DMS114 treated with DMSO at 0.1 percent for 48 hours (cell line): ENCODE data around the gene NELFCD.
A peak's percentile ranks its signal among the peaks of the same experiment; 100 is the strongest.
"Not testable (repeated sequence)": the region's sequence is repeated elsewhere in the genome, so short reads cannot be mapped to it uniquely, and the experiment has no call there.

Source experiments
- DNase-seq: peaks from one replicate; lab custom pipeline; 2025; ENCODE audit not compliant: unreplicated experiment; lab: John Stamatoyannopoulos, UW

NELFCD gene

GRCh38 chr20:58980711-58981627, at the start of gene NELFCD:
Gene NELFCD, plus strand, starts transcription at chr20:58981256. Its CDS starts 54 bp downstream, at chr20:58981310.
- peak; percentile 56 for DNase-seq

GRCh38 chr20:58932170-58932569, 48.9 kb upstream of the NELFCD start:
- no peak for DNase-seq

GRCh38 chr20:58938078-58938477, 43.0 kb upstream of the NELFCD start:
- DNase-seq: no peak

- DNase-seq: no peak
These were observed 42.5 kb upstream of the NELFCD start for GRCh38 chr20:58938541-58938940.

GRCh38 chr20:58941471-58941870, 39.6 kb upstream of the NELFCD start:
- no peak for DNase-seq

GRCh38 chr20:58942549-58942948, 38.5 kb upstream of the NELFCD start:
- no peak for DNase-seq

- no peak for DNase-seq
These were observed 36.4 kb upstream of the NELFCD start for GRCh38 chr20:58944610-58945009.

GRCh38 chr20:58945965-58946631, 35.0 kb upstream of the NELFCD start:
- no peak for DNase-seq

GRCh38 chr20:58947797-58948388, 33.2 kb upstream of the NELFCD start:
- not testable (repeated sequence) for DNase-seq

GRCh38 chr20:58950603-58951002, 30.5 kb upstream of the NELFCD start:
- no peak for DNase-seq

- DNase-seq: no peak
These were observed 28.0 kb upstream of the NELFCD start for GRCh38 chr20:58953050-58953449.

GRCh38 chr20:58956078-58956477, 25.0 kb upstream of the NELFCD start:
- no peak for DNase-seq

- DNase-seq: no peak
These were observed 21.4 kb upstream of the NELFCD start for GRCh38 chr20:58959652-58960051.

GRCh38 chr20:58963060-58963584, 17.9 kb upstream of the NELFCD start:
- DNase-seq: no peak

- not testable (repeated sequence) for DNase-seq
These were observed 17.1 kb upstream of the NELFCD start for GRCh38 chr20:58963922-58964321.

- DNase-seq: no peak
These were observed 15.6 kb upstream of the NELFCD start for GRCh38 chr20:58965270-58966064.

- DNase-seq: no peak
These were observed 13.2 kb upstream of the NELFCD start for GRCh38 chr20:58967652-58968429.

- DNase-seq: no peak
These were observed 11.6 kb upstream of the NELFCD start for GRCh38 chr20:58969439-58969838.

GRCh38 chr20:58970146-58970545, 10.9 kb upstream of the NELFCD start:
- DNase-seq: no peak

- DNase-seq: no peak
These were observed 9.6 kb upstream of the NELFCD start for GRCh38 chr20:58971429-58971828.
